ENCODE results near the gene CRYGA.

Gene CRYGA, protein sequence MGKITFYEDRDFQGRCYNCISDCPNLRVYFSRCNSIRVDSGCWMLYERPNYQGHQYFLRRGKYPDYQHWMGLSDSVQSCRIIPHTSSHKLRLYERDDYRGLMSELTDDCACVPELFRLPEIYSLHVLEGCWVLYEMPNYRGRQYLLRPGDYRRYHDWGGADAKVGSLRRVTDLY

DNA sequence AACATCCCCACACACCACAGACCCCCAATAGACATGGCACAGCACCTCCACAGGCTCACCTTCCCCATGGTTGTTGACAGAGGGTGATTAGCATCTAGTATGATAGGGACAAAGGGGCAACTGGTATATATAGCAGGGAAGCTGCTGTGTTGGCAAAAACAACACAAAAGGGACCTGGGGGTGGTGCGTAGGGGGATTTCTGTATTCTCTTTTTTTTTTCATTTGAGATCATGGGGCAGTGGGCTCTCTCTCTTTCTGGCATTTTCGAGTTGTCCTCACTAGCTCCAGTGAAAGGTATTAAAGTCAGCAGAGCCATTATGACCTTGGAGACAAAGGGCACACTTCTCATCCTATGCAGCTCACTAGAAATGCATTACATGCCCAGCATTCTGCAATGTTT lies at the start of gene CRYGA:
Gene CRYGA (minus strand): TSS at position 101 of the 400 bp plus-strand sequence. CDS start 33 bp downstream, at position 68.
- no peak for DNase-seq

DNA sequence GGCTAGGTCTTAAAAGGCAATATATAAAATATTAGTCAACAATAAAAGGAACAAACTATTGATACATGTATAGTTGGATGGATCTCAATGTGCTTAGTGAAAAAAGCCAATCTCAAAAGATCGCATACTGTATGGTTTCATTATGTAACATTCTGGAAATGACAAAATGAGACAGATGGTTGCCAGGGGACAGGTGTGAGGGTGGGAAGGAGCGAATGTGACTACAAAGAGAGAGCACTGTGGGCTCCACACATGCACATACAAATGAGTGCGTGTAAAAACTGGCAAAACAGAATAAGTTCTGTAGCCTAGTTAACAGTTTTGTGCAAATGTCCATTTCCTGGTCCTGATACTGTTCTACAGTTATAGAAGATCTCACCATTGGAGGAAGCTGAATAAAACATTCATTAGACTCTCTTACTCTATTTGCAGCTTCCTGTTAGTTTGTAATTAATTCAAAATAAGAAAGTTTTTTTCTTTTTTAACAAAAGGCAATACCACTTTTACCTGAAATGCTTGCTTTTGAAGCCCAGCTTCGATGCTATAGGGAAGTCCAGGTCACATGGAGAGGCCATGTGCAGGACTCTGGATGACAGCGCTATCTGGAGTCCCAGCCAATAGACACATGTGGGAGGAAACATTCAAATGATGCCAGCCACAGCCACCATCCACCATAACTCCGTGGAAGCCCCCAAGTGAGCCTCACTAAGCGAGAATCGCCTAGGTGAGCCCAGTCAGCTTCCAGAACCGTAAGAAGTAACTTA lies 47.5 kb upstream of the CRYGA start:
- DNase-seq, result no peak

DNA sequence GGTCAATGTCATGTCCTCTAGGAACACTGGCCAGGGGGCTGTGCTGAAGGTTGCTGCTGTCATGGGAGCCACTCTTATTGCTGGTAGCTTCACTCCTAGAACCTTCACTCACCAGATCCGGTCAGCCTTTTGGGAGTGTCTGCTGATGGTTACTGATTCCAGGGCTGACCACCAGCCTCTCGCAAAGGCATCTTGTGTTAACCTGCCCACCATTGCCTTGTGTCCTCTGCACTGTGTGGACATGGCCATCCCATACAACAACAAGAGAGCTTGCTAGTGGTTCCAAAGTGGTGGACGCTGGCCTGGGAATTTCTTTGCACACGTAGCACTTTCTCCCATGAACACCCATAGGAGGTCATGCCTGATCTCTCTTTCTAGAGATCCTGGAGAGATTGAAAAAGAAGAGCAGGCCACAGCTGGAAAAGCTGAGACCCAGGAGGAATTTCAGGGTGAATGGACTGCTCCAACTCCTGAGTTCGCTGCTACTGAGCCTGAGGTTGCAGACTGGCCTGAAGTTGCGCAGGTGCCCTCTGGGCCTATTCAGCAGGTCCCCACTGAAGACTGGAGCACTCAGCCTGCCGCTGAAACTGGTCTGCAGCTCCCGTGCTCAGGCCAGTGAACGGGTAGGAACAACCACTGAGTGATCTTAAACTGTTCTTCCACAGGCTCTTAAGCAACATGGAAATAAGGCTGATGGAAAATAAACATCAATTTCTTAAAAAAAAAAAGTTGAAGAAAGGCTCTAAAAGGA lies 45.1 kb upstream of the CRYGA start:
- no peak for DNase-seq

DNA sequence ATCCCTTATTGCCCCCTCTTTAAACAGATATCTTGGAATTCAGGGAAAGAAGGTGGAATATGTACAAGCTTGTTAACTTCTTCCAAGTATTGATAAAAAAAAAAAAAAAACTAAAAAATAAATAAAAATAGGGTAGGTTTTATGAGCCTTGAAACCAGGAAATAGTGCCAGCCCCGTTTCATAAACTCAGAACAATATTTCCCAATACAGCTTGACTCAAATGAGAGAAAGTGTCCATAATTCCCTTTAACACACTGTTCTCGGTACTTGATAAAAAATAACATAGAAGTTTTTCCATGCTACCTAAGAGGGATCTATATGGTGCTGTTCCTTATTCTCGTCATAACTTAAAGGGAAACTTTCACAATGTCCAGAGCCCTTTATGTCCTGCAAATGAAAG lies 44.4 kb upstream of the CRYGA start:
- no peak for DNase-seq

DNA sequence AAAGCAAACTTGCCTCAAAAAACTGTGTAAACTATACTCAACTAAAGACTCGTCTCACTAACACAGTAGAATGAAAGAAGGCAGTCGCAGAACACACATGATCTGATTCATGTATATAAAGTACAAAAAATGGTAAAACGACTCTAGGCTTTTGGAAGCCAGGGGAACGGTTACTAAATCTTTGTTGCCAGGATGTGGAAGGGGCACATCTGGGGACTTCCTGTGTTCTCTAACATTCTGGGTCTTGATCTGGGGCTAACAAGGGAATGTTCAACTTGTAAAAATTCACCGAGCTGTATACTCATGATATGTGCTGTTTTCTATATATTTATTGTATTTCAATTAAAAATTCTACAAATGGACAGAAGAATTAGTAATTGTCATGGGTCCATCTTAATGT lies 40.8 kb upstream of the CRYGA start:
- DNase-seq, result no peak

DNA sequence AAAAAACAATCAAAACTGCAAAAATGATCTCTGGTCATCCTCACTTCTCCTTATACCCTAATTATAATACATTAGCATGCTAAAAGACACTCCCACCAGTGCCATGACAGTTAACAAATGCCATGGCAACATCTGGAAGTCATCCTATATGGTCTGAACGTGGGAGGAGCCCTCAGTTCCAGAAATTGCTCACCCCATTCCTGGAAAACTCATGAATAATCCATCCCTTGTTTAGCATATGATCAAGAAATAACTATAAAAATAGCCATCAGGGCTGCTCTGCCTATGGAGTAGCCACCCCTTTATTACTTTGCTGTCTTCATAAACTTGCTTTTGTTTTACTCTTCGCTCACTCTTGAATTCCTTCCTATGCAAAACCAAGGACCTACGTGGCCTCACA lies 32.1 kb upstream of the CRYGA start:
- DNase-seq, result no peak

DNA sequence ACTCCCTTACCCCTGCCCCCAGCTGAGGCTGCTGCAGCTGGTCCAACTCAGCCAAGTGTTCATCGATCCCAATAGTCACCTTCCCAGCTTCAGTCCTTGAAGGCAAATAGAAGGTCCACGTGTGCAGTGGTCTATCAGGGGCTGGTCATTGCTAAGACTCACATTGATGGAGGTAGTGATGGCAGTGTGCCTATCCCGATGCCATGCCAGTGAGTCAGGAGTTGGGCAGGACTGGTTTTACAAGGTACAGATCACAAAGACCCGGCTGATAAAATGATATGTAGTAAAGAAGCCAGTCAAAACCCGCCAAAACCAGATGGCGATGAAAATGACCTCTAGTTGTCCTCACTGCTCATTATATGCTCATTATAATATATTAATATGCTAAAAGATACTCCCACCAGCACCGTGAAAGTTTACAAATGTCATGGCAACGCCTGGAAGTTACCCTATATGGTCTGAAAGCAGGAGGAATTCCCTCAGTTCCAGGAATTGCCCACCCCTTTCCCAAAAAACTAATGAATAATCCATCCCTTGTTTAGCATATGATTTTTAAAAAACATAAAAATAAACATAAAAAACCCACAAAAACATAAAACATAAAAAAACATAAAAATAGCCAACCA lies 29.3 kb upstream of the CRYGA start:
- no peak for DNase-seq

DNA sequence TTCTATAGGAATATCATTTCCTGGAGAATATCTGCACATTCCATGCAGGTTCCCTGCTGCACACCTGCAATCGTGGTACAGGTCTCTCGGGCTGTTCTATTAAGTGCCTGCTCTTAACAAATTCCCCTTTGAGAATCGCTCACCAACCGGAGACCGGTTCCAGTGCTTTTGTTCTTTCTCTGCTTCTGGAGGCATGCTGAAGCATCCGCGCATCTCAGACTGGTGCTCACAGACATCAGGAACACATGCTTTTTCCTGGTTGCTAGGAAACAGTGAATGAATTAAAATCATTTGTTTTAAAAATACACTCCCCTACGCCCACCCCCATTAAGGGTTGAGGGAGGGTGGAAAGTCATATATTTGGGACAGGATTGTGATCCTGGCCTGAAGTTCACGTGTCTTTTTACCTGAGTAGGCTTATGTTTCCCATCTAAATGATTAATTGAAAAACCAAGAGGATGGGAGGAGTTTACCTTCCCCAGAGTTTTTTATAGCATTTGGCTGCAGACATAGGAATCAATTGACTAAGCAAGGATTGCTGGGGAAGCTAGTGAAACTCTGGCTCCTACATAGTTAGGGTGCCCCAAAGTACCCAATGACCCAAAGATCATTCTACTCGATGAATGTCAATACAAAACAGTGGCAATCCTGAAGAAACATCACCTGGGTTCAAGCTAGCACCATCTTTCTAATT lies 26.6 kb upstream of the CRYGA start, which contains the start of gene C2orf80:
Gene C2orf80 (minus strand): TSS at position 221 of the 694 bp plus-strand sequence. CDS start 3,044 bp downstream, outside the sequence.
- no peak for DNase-seq

DNA sequence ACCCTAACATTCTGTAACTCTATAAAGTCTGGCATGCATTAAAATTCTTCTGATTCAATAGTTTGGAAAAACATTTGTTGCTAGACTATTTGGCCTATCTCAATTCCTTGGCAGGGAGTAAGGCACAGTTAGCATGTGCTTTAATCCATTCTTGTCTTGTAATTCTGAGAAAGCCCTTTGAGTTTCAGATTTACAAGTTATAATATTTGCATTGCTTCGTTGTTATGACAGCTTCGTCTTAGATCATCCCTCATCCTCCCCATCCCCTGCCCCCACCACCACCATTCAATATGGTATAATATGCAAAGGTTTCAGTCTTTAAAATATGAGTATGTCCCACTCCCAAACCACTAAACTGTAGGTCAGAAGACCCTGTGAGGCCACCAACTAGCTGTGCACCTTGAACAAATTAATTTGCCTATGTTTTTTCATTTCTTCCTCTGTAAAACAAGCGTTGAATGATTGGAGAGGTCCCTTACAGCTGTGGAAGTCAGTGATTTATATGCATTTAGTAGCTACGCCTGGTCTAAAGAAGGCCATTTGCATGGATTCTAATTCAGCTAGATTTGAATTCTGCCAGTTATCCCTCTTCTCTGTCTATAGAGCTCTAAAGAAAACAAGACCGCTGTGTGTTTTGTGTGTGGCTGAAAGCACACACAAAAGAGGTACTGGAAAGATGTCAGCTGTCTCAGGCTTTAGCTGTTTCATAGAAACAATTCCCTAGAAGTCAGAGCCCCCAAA lies 25.9 kb upstream of the CRYGA start:
- no peak for DNase-seq

DNA sequence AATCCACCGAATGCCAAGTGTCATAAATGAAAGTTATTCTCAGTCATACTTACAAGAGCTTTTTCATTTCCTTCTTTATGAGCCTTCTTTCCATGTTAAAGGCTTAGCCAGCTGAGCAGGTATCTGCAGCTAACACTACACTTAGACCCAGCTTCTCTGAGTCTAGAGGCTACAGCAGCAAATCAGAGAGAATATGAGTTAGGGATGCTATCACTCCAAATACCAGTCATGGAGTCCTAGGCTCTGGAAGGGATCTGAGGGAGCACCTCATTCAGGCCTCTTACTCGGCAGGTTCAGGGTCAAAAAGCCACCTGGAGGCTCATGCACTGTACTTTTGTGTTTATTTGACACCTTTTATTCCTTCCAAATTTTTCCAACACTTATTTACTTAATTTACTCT lies 23.5 kb upstream of the CRYGA start:
- DNase-seq, result no peak

DNA sequence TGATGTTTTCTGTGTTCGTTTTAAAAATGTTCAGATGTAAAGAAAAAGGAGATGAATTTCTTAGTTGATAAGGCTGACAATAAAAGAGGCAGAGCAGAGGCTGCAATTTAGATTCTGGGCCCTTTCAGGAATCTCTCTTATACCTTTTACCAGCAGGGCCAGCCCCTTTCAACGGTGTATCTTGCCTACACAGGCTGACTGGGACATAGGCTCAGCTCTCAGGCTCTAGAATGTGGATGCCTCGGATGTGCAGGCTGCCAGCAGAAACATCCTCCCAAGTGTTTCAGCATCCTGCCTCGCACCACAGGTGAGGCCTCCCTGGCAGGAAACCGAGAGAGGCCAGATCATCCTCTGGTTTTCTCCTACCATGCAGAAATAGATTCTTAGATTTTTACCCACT lies 23.1 kb upstream of the CRYGA start:
- DNase-seq, result no peak

DNA sequence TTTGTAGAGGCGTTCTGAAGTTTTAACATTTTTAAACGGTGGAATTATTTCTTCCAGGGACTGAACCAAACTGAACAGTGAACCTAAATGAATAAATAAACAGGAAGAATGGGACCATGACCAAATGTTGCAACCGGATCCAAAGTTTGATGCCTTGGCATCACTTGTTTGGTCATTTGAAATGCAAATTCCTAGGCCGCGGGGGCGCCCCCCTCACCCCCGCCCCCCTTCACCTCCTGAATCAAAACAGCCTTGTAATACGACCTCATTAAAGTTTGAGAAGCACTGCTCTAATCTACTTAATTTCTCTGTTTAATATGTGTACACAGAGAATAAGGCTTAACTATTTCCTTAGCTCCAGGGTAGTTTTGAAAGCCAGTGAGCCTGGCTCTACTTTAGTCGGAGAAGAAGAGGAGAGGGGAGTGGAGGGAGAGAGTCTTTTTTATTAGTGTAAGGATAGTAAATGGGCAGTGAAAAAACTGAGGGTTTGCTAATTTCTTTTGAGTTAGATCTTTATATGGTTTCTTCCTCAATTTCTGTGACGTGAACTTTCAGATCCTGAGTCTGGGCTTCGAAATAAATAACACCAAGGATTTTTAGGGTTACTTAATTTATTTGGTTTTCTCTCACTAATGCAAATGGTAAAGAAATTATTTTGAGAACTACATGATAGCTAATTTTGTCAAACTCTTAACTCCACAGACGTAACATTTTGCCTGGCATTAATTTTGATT lies 20.8 kb upstream of the CRYGA start:
- DNase-seq, result no peak

DNA sequence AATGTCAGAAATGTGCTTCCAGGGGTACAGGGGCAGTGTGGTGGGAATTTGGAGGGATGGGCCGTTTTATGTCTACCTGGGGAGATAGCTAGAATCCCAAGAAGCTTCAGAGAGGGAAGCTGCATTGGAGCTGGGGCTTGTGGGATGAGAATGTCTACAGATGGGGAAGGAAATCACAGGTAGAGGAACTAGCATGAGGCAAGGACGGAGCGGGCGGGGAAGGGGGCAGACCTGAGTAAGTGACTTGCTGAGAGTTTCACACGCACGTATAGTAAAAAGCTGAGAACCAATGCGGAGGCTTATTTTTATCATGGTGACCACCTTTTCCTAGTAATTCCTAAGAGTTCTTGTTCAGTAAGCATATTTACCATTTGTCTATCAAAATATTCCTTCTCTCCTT lies 20.1 kb upstream of the CRYGA start:
- no peak for DNase-seq

DNA sequence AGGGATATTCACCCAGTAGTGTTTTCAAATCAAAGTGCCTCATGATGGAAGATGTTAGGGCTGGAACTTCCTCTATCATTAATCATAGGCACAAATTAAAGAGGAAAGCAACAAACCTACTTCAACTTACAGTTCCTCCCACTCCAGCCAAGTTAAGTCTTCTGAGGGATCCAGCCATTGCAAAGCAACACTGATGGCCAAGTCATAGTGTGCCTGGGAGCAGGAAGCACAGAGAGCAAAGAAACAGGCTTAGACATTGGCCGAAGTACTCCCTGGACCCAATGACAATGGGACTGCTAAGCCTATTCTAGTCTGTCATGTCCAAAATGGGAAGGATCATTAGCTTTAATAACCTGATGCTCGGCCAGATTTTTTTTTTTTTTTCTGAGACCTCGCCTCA lies 19.4 kb upstream of the CRYGA start:
- DNase-seq, result no peak

DNA sequence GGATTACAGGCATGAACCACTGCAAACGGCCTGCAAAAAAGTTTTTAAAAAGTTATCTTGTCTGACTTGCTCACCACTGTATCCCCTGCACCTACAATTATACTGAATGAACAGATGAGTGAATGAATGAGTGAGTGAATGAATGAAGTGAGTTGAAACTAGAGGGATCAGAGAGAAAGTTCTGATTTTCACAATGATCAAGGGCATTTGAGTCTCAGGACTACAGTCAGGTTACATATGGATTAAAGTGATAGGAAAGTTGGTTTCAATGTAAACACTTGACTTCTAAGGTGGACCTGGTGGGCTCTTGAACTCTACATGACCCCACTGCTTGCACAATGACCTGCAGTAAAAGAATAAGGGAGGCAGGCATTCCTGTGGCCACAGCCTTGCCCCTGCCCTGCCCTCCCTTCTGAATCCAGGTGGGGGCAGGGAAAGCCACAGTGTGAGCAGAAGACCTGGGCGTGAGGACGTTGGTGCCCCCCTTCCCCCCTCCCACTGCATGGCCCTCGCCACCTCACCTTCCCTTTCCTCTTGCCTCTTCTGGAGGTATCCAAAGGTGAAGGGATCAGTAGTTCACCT lies 15.7 kb upstream of the CRYGA start:
- no peak for DNase-seq

DNA sequence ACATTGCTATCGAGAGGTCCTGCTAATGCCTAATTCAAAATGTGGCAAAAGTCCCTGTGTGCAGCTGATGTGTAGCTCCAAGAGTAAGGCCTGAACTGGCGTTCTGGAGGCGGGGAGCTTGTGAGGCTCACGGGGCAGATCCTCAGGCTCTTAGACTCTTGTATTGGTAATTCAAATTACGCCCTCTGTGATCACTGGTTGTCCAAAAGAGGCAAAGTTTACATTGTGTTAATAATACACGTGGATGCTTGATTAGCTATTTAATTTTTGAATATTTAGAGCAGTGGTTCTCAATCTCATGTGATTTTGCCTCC lies 12.4 kb upstream of the CRYGA start:
- DNase-seq, result no peak

DNA sequence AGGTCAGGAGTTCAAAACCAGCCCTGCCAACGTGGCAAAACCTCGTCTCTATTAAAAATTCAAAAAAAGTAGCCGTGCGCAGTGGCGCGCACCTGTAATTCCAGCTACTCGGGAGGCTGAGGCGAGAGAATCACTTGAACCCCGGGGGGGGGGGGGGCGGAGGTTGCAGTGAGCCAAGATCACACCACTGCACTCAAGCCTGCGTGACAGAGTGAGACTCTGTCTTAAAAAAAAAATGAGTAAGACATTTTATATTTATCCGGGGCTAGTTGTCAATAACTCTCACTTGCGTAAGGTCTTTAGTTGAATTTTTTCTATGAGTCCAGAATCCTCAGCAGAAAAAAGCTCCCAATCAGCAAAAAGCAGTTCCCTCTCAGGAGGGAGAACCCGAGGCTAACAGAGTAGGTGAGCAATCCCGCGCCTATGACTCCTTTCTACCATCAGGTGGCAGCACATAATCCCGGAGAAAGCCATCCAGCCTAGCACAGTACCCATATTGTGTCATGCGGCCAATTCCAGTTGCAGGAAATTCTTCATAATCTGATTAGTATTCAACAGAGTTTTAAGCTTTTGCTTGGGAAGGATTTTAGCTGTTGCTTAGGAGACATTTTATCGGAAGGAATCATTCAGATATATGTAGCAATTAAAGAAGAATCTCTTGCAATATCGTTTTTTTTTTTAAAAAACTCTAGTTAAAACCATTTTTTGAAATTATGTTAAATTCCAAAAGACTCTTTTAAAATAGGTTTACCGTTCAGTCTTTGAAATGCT lies 11.9 kb upstream of the CRYGA start:
- DNase-seq, result peak; percentile 28

DNA sequence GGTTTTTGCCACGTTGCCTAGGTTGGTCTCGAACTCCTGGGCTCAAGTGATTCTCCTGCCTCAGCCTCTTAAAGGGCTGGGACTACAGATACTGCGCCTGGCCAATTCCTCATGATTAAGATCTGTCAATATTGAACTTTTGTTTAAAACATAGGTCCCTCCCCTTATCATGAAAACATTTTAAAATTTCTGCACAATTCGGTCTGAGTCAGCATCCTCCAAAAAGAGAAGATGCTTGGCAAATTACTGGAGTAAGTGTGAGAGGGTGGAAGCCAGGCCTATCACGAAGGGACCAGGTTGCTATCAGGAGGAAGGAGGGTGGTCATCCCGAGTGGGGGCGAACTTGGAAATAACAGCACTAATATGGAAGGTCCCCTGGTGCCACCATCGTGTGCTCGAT lies 10.8 kb upstream of the CRYGA start:
- DNase-seq, result no peak

DNA sequence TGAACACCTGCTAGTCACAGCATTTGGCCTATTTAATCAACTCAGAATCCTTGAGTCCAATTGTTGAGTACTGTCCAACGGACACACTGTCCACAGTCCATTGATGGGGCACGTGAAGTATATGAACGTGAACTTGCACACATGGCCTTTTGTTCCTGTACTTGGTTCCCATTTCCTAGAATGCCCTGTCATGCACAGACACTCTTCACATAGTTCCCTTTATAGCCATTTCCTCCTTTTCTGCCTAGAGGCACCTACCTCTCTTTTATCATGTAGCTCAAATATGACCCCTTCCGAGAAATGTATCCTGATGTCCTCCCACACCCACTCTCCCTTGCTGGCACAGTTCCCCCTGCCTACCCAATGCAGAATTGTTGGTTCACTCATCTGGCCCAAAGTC lies 8.7 kb upstream of the CRYGA start:
- no peak for DNase-seq

DNA sequence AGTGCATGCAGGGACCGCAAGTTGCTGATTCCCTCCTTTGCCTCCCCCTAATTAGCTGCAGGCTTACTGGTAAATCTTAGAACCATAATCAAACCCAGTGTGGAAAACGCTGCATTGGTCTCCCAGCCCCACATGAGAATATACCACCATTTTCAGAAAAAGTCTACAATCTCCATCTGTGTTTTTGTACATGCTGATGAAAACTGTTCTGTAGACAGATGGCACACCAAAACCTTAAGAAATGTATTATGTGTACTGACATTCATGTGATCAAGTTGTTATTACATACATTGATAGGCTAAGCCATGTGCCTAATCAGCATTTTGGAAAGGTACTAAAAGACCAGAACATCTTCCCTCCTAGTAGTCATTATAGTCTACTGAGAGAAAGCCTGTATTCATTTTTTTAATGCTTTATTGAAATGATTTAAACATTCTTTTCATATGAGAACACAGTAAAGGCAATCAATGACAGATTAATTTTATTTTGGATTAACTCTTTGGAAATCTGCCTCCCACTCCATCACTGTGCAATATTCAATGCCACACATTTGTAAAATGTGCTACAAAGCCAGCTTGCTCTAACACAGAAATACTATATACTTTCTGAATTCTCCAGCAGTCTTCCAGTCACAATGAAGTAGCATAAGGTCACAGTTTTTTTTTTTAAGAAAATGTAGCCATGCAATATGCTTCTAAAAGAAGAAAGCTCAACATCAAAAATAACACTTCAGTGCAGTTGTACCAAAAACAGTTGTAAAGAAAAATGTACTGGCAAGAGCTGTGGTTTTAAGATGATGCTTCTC lies 1.8 kb upstream of the CRYGA start:
- no peak for DNase-seq
